Subcutaneous abdominal adipose tissue (tissue), 5 donors: Measurements from ENCODE around the gene PDLIM5.

ENCODE experiments used
- H3K27ac ChIP-seq: one replicate; pipeline ENCODE4 v1.7.0; 2013; ENCODE audit warnings: low read depth, mild to moderate bottlenecking, inconsistent platforms, low read length, moderate library complexity
- H3K27me3 ChIP-seq, 5 donors: one replicate each; pipeline ENCODE4 v1.7.0; 2013; ENCODE audit warnings: low read length in 5 of 5, inconsistent platforms in 1 of 5; ENCODE audit not compliant: control insufficient read depth in 5 of 5, insufficient read depth in 4 of 5
- H3K36me3 ChIP-seq, 5 donors: one replicate each; pipeline ENCODE4 v1.7.0; 2013; ENCODE audit warnings: low read length in 5 of 5; ENCODE audit not compliant: control insufficient read depth in 5 of 5, insufficient read depth in 5 of 5
- H3K4me1 ChIP-seq, 5 donors: one replicate each; pipeline ENCODE4 v1.7.0; 2013; ENCODE audit warnings: low read length in 5 of 5, mild to moderate bottlenecking in 3 of 5, moderate library complexity in 1 of 5; ENCODE audit not compliant: control insufficient read depth in 5 of 5, insufficient read depth in 5 of 5
- H3K4me3 ChIP-seq, 5 donors: one replicate each; pipeline ENCODE4 v1.7.0; 2013; ENCODE audit warnings: low read length in 5 of 5, low read depth in 1 of 5
- H3K9ac ChIP-seq, 5 donors: one replicate each; pipeline ENCODE4 v1.7.0; 2013; ENCODE audit warnings: low read length in 5 of 5, mild to moderate bottlenecking in 4 of 5, moderate library complexity in 3 of 5
- H3K9me3 ChIP-seq, 5 donors: one replicate each; pipeline ENCODE4 v1.7.0; 2013; ENCODE audit warnings: low read length in 5 of 5; ENCODE audit not compliant: control insufficient read depth in 5 of 5
- donor health status: healthy.
- donor health status: healthy.
- donor health status: healthy.
- donor health status: healthy.
- donor health status: healthy.

Gene PDLIM5

DNA sequence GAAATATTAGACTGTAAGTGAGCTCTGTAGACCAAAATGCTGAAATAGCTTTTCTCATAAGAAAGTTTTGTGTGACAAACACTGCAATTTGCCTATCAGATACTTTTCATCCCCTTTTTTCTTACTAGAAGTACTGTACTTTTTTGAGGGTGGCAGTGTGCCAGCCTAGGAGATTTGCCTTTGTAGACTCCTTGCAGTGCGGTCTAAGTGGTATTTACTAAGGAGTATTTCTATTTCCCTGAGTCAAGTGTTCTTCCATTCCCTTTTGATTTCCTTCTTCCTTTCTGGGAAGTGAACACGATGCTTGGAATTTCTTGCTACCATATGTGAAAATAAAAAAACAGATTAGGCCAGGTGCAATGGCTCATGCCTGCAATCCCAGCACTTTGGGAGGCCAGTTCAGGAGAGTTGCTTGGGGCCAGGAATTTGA is 34.6 kb downstream of the PDLIM5 start:
- no peak overlapping the region for H3K27ac ChIP-seq
- H3K27me3 ChIP-seq = no peaks in the 10 kb centered on the region
- no peak overlapping the region for H3K9ac ChIP-seq
- H3K4me1 ChIP-seq = peaks cover 0 to 6% (median 5%) of the 10 kb centered on the region in 5 donors
- H3K9me3 ChIP-seq = no peaks in the 10 kb centered on the region
- no peaks in the 10 kb centered on the region for H3K36me3 ChIP-seq
- no peak overlapping the region for H3K4me3 ChIP-seq

DNA sequence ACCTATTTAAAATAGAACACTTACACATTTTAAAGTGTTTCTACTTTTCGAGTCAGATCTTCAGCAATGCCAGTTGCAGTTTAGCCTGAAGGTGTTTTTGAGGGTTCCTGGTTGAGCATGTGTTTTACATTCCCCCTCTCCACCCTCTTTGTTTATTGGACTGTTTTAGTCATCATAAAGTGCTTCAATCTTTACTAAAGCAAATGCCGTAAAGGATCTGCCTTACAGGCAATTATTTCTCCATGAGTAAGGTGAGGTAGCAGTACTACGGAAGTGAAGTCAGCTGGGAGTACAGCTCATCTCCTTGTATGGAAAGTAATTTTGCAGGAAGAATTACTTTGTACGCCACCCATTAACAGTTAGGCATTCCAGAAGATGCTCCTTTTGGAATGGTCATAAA is 36.9 kb downstream of the PDLIM5 start:
- H3K27ac ChIP-seq = no peak overlapping the region
- H3K9me3 ChIP-seq = no peaks in the 10 kb centered on the region
- no peak overlapping the region for H3K4me3 ChIP-seq
- peaks cover 0 to 8% (median 7%) of the 10 kb centered on the region in 5 donors for H3K4me1 ChIP-seq
- H3K36me3 ChIP-seq = no peaks in the 10 kb centered on the region
- no peaks in the 10 kb centered on the region for H3K27me3 ChIP-seq
- H3K9ac ChIP-seq = no peak overlapping the region

DNA sequence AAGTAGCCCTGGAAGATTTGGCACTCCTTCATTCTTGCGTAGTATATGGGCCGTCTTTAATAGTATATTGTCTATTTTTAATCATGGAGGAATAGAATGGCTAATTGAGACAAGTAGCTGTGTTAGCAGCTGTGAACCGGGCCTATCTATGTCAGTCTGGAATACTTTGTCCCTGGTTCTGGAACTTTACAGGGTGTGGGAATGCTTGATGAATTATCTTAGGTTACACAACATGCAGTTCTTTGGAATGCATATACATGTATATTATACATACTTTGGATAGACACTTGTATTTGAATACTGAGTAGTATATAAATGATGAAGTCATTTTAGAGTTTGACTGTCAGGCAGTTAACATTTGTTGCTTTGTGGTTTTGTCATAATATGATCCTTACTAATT is 37.4 kb downstream of the PDLIM5 start:
- H3K27ac ChIP-seq = no peak overlapping the region
- H3K4me1 ChIP-seq = peaks cover 0 to 8% (median 7%) of the 10 kb centered on the region in 5 donors

DNA sequence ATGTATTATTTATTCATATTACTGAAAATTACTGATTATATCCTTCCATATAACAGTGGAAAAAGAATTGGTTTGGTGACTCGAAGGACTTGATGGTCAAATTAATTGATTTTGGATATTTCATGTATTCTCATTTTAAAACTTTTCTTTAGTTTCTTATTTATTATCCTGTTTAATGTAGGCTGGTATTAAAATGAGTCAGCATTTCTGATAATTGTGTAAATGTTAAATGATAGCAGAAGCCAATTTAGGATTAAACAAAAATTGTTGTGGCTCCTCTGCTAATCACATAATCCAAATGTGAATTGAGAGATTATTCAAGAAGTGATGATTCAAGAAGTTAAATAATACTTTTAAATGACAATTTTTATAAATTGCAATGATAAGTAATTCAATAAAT is 38.7 kb downstream of the PDLIM5 start:
- Histone ChIP-seq H3K27ac (no peak overlapping the region), H3K27me3 (no peaks in the 10 kb centered on the region), H3K4me3 (no peak overlapping the region), H3K36me3 (no peaks in the 10 kb centered on the region), H3K4me1 (peaks cover 0 to 8% (median 7%) of the 10 kb centered on the region in 5 donors), H3K9me3 (no peaks in the 10 kb centered on the region), H3K9ac (no peak overlapping the region)

More for the DNA sequence above, 37.4 kb downstream of the PDLIM5 start:
- Histone ChIP-seq H3K9me3 (no peaks in the 10 kb centered on the region), H3K9ac (no peak overlapping the region), H3K4me3 (no peak overlapping the region), H3K27me3 (no peaks in the 10 kb centered on the region), H3K36me3 (no peaks in the 10 kb centered on the region)

DNA sequence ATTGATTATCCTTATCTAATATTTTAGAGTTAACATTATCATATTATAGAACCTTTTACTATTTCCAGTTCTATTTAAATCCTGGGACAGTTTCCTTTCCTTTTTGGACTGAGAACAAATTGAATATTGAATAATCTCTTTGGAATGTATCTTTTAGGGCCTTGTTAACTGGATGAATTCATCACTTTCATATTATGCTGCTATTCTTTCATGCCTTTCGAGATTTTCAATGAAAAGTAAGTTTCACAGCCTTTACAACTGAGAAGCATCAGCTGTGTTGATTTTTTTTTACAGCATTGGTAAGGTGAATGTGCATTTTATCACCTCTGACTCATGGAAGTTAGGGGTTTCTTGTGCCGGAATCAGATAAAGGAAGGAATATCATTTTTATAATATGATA is 39.6 kb downstream of the PDLIM5 start:
- H3K4me1 ChIP-seq = peaks cover 0 to 8% (median 7%) of the 10 kb centered on the region in 5 donors
- no peaks in the 10 kb centered on the region for H3K36me3 ChIP-seq
- H3K4me3 ChIP-seq = no peak overlapping the region
- no peaks in the 10 kb centered on the region for H3K9me3 ChIP-seq
- no peak overlapping the region for H3K9ac ChIP-seq
- peak overlapping the region; percentile 21 for H3K27ac ChIP-seq
- H3K27me3 ChIP-seq = no peaks in the 10 kb centered on the region

DNA sequence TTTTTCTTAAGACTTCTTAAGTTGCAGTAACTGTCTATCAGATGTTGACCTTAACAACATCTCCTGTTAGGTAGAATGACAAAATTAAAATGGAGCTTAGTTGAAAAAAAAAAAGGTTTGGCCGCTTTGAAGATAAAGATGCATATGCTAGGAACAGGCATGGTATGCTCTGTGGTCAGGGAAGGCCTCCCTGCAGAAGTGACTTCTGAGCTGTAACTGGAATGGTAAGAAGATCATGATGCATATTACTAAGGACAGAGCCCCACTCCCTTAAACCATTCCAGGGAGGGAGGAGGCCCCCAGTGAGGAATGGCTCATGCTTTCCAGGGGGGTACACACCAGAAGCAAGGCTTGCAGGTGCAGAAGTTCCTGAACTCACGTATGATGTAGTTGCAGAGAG is 43.7 kb downstream of the PDLIM5 start:
- no peaks in the 10 kb centered on the region for H3K27me3 ChIP-seq
- H3K4me1 ChIP-seq = peaks cover 0 to 11% (median 7%) of the 10 kb centered on the region in 5 donors
- no peak overlapping the region for H3K4me3 ChIP-seq
- no peak overlapping the region for H3K27ac ChIP-seq
- no peaks in the 10 kb centered on the region for H3K36me3 ChIP-seq
- H3K9ac ChIP-seq = no peak overlapping the region
- H3K9me3 ChIP-seq = no peaks in the 10 kb centered on the region

DNA sequence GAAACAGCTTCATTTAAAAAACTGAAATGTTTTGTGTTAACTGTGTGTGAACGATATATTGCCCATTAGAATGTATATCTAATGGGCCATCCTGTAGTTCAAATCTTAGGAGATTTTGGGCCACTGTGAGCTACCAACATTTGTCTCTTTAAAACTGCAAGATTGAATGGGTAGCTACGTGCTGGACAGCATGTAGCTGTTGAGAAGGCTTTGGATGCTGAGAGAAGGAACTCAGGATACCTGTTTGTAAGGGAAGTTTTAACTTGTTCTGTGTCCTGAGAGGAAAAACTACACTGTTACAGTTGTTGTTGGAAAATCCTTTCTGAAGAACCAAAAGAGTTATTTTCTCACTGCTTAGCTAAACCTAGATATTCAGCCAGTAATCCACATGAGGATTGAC is 45.9 kb downstream of the PDLIM5 start:
- no peak overlapping the region for H3K27ac ChIP-seq
- no peak overlapping the region for H3K4me3 ChIP-seq
- H3K4me1 ChIP-seq = peaks cover 0 to 3% (median 0%) of the 10 kb centered on the region in 5 donors
- H3K27me3 ChIP-seq = no peaks in the 10 kb centered on the region
- H3K9me3 ChIP-seq = no peaks in the 10 kb centered on the region
- H3K9ac ChIP-seq = no peak overlapping the region
- H3K36me3 ChIP-seq = no peaks in the 10 kb centered on the region

DNA sequence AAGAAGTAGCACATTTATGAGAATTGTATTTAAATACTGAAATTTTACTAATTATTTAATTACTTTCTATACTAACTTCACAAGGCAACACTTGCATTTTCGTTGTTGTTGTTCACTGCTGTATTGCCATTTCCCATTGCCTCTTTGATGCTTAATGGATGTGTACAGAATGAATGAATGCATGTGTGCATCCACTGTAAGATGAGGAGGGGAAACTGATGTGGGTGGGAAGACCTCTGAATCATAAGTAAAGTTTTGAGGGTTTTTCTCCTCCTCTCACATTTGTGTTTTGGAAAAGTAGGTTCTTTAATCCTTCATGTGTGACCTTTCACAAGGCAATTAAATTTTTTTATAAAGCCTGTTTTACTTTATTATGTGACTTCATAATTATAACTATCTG is 46.8 kb downstream of the PDLIM5 start:
- no peaks in the 10 kb centered on the region for H3K9me3 ChIP-seq
- no peaks in the 10 kb centered on the region for H3K36me3 ChIP-seq
- H3K4me1 ChIP-seq = peaks cover 0 to 3% (median 0%) of the 10 kb centered on the region in 5 donors

DNA sequence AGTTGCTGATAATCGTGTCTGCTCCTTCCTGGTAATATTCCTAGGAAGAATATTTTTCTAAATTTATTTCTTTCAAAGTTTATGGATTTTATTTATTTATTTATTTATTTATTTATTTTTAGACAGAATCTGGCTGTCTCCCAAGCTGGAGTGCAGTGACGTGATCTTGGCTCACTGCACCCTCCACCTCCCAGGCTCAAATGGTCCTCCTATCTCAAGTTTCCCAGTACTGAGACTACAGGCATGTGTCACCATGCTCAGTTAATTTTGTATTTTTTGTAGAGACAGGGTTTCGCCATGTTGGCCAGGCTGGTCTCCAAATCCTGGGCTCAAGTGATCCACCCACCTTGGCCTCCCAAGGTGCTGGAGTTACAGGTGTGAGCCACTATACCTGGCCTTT is 48.9 kb downstream of the PDLIM5 start:
- H3K4me1 ChIP-seq = peaks cover 0 to 9% (median 5%) of the 10 kb centered on the region in 5 donors
- no peak overlapping the region for H3K4me3 ChIP-seq
- H3K27ac ChIP-seq = no peak overlapping the region
- no peaks in the 10 kb centered on the region for H3K27me3 ChIP-seq
- H3K36me3 ChIP-seq = no peaks in the 10 kb centered on the region
- no peak overlapping the region for H3K9ac ChIP-seq
- no peaks in the 10 kb centered on the region for H3K9me3 ChIP-seq

More for the DNA sequence above, 46.8 kb downstream of the PDLIM5 start:
- Histone ChIP-seq H3K9ac (no peak overlapping the region), H3K4me3 (no peak overlapping the region), H3K27ac (no peak overlapping the region), H3K27me3 (no peaks in the 10 kb centered on the region)

DNA sequence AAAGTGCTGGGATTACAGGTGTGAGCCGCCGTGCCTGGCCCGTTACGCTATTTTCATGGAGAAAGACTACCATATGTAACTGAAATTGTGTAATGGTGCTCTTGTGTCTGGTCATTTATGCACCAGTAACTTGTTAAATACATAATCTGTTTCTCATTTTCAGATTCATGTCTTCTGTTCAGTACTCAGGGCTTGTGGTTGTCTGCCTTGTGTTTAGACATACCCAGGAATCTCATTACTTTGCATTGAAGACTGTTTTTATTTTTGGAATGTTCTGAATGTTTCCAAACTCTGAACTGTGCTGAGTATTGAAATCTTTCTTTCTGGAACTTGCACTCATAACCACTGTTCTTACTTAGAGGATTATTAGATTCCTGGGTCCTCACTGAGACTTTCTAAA is 52.8 kb downstream of the PDLIM5 start:
- H3K36me3 ChIP-seq = no peaks in the 10 kb centered on the region
- no peaks in the 10 kb centered on the region for H3K27me3 ChIP-seq
- no peak overlapping the region for H3K9ac ChIP-seq
- no peak overlapping the region for H3K4me3 ChIP-seq
- H3K27ac ChIP-seq = no peak overlapping the region
- H3K9me3 ChIP-seq = no peaks in the 10 kb centered on the region
- peaks cover 4 to 29% (median 25%) of the 10 kb centered on the region in 5 donors for H3K4me1 ChIP-seq

DNA sequence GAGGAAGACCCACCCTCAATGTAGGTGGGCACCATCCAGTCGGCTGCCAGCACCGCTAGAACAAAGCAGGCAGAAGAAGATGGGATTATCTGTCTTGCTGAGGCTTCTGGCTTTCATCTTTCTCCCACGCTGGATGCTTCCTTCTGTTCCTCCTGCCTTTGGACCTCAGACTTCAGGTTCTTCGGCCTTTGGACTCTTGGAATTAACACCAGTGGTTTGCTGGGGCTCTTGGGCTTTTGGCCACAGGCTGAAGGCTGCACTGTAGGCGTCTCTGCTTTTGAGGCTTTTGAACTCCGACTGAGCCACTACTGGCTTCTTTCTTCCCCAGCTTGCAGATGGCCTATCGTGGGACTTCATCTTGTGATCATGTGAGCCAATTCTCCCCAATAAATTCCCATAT is 55.1 kb downstream of the PDLIM5 start:
- Histone ChIP-seq H3K36me3 (no peaks in the 10 kb centered on the region), H3K4me3 (no peak overlapping the region), H3K27ac (no peak overlapping the region), H3K4me1 (peaks cover 4 to 29% (median 25%) of the 10 kb centered on the region in 5 donors), H3K9me3 (no peaks in the 10 kb centered on the region), H3K9ac (no peak overlapping the region), H3K27me3 (no peaks in the 10 kb centered on the region)
